ENCODE data around the gene SLX9. TPM values are rescaled to one million over a fixed set of nuclear protein-coding genes. Genes with fewer than 3 reads are reported as not detected.
A peak's percentile ranks its signal among the peaks of the same experiment; 100 is the strongest.

Gene SLX9
- total RNA-seq, 4 donors from 2014 or later, result 20.8 to 59.3 (median 27.6) TPM

GRCh38 chr21:44955141-44955797 lies 15.4 kb downstream of the SLX9 start:
- DNase-seq (ENCODE audit: extremely low spot score), result no peak
- TF ChIP-seq POLR2AphosphoS5 (IDR thresholded peaks at IDR 0.05) (no peak), POLR2A (IDR thresholded peaks at IDR 0.05; ENCODE audit: low read depth) (no peak), EP300 (IDR thresholded peaks at IDR 0.05) (no peak), CTCF (IDR thresholded peaks at IDR 0.05) (no peak)
- 89% methylated on average over 21 of the region's 21 CpGs for WGBS
- Histone ChIP-seq H3K27me3 (no peaks in the 10 kb centered on the region), H3K4me3 (no peak overlapping the region), H3K27ac (replicated peaks in 1 of 4) (peak overlapping the region in 2 of 4 donors; percentile 88 to 92), H3K9me3 (no peaks in the 10 kb centered on the region), H3K4me1 (peaks cover 64 to 85% (median 75%) of the 10 kb centered on the region in 4 donors), H3K36me3 (peaks cover 0 to 25% (median 17%) of the 10 kb centered on the region in 4 donors)
- intact Hi-C loops (cut with DNase I), result loop anchor here (5.0 kb wide), 2 partner anchors 87 to 122 kb away; no protein-coding TSS in a partner anchor

DNA sequence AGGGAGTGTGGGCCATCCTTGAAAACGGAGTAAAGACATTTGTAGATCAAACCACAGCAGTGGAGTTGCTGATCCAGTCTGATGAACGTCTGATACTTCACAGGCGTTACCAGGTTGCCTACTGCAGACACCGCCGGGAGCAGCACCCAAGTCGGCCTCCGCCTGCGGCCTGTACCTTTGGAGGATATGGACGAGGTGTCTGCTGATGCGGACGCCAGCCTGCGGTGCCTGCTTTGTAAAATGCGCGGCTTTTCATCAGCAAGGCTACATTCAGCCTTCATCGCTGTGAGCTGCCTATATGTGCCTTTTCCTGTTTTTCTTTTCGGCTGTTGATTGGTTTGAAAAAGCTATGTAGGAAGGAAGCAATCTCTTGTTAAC lies 16.0 kb downstream of the SLX9 start:
- H3K4me3 ChIP-seq, result no peak overlapping the region
- WGBS, result 93% methylated on average over 16 of the region's 16 CpGs
- H3K27ac ChIP-seq (replicated peaks in 1 of 4), result peak overlapping the region in 2 of 4 donors; percentile 88 to 92
- peaks cover 0 to 28% (median 19%) of the 10 kb centered on the region in 4 donors for H3K36me3 ChIP-seq
- no peaks in the 10 kb centered on the region for H3K27me3 ChIP-seq
- H3K9me3 ChIP-seq, result no peaks in the 10 kb centered on the region
- TF ChIP-seq CTCF (IDR thresholded peaks at IDR 0.05), result no peak
- no peak for TF ChIP-seq EP300 (IDR thresholded peaks at IDR 0.05)
- no peak for TF ChIP-seq POLR2AphosphoS5 (IDR thresholded peaks at IDR 0.05)
- TF ChIP-seq POLR2A (IDR thresholded peaks at IDR 0.05; ENCODE audit: low read depth), result no peak
- intact Hi-C loops (cut with DNase I), result loop anchor here (5.0 kb wide), 2 partner anchors 87 to 122 kb away; no protein-coding TSS in a partner anchor
- peaks cover 66 to 86% (median 75%) of the 10 kb centered on the region in 4 donors for H3K4me1 ChIP-seq
- no peak for DNase-seq (ENCODE audit: extremely low spot score)

DNA sequence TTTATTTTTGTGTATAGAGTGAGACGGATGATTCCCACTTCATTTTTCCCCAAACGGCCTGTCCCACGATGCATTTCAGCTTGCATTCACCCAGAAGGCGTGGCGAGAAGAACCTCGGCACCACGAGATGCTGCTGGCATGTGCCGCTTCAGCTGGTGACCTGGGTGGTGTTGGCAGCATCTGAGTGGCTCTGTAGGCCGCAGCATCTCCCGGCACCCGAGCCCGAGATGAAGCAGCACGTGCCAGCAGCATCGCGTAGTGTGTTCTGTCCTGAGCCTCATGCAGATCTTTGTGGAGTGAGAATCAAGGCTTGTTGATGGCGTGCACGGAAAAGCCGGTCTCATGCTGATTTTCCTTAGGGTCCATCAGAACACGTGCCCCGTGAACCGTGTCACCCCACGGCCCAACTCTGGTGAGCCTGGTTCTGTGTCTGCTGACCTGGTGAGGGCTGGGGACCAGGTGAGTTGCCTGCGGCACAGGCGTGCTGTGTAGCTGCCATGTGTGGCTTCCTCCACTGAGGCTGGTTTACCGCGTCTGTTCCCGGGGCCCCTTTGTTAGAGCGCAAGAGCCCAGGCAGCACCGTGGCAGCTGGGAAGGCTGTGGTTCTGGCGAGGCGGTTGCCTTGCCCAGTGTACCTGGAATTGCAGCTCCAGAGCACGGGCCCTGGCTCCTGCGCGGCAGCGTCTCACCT lies 16.7 kb downstream of the SLX9 start:
- intact Hi-C loops (cut with DNase I), result loop anchor here (5.0 kb wide), 2 partner anchors 86 to 121 kb away; no protein-coding TSS in a partner anchor
- DNase-seq (ENCODE audit: extremely low spot score), result no peak
- TF ChIP-seq POLR2A (IDR thresholded peaks at IDR 0.05; ENCODE audit: low read depth) (no peak), CTCF (IDR thresholded peaks at IDR 0.05) (no peak)
- peak overlapping the region; percentile 80 to 92 (median 85) for H3K27ac ChIP-seq (replicated peaks in 1 of 4)
- H3K4me3 ChIP-seq, result no peak overlapping the region
- peaks cover 0 to 24% (median 18%) of the 10 kb centered on the region in 4 donors for H3K36me3 ChIP-seq
- H3K9me3 ChIP-seq, result no peaks in the 10 kb centered on the region
- peaks cover 73 to 87% (median 78%) of the 10 kb centered on the region in 4 donors for H3K4me1 ChIP-seq
- H3K27me3 ChIP-seq, result no peaks in the 10 kb centered on the region
- WGBS, result 90% methylated on average over 32 of the region's 35 CpGs

DNA sequence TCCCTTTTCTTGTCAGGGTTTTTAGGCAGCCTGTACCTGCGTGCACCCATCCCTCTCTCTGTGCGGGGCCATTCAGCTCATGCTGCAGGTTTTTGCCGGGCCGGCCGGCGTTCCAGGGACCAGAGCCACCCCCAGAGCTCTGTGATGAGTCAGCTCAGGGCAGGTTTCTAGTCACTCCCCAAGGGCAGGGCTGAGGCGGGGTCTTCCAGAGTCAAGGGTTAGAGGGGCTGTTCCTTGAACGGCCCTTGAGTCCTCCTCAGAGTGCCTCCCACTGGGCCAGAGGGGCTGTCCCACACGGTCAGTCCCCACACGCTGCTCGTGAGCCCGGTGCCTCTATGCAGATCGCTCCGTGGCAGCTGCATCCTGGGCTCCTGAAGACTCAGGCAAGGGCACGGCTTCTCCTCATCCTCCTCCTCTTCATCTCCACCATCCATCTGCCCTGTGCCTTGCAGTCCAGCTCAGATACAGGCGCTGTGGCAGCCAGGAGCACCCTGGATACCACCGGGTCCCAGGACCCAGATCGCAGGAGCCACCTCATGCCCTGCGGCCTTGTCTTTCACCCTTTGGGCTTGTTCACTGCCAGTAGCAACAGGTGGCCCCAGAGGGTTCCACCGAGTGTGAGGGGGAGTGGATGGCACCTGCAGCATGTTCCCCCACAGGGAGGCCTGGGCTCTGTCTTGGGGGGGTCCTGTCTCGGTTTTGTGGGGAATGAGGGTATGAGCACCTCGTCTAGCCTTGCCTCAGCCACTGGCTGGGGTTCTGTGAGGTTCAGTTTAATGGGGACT lies 17.4 kb downstream of the SLX9 start:
- Histone ChIP-seq H3K36me3 (peaks cover 0 to 23% (median 17%) of the 10 kb centered on the region in 4 donors), H3K9me3 (no peaks in the 10 kb centered on the region), H3K27me3 (no peaks in the 10 kb centered on the region), H3K4me3 (no peak overlapping the region), H3K27ac (replicated peaks in 1 of 4) (peak overlapping the region; percentile 80 to 92 (median 85)), H3K4me1 (peaks cover 77 to 90% (median 79%) of the 10 kb centered on the region in 4 donors)
- no peak for DNase-seq (ENCODE audit: extremely low spot score)
- 92% methylated on average over 15 of the region's 22 CpGs for WGBS
- intact Hi-C loops (cut with DNase I), result loop anchor here (5.0 kb wide), 2 partner anchors 85 to 120 kb away; no protein-coding TSS in a partner anchor
- no peak for TF ChIP-seq CTCF (IDR thresholded peaks at IDR 0.05)
- TF ChIP-seq EP300 (IDR thresholded peaks at IDR 0.05), result no peak
- TF ChIP-seq POLR2AphosphoS5 (IDR thresholded peaks at IDR 0.05), result no peak
- TF ChIP-seq POLR2A (IDR thresholded peaks at IDR 0.05; ENCODE audit: low read depth), result no peak

Measured in esophagus muscularis mucosa (tissue), 4 donors.